ENCODE data around the gene PRKACA.

Gene PRKACA

DNA sequence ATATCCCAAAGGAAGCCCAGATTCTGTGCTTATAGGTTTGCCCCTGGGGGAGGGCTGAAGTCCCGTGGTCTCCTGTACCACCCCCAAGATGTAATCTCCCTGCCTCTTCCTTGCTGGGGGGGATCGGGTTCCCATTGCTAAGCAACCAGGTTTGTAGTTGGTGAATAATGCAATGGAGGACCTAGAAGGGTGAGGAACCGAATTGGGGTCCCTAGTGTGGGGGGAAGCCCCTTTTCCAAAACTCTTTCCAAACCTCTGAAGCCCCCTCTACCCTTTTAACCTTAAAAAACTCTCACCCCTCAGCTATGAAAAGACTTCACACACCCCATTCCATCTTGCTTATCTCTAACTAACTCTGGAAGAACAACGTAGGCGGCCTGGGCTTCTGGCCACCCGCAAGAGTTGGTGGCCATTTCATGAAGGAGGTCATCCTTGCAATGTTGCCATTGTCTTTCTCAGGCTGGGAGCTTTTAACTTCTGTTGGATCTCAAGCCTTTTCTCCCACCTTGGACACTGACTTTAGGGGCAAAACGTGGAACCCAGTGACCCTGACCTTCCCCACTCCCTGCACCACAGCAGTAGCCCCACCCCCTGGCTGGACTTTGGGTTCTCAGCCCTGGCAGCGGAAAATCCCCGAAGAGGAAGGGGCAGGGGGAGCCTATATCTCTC is 56.3 kb downstream of the PRKACA start:
- no peaks in the 10 kb centered on the region for H3K9me3 ChIP-seq (ENCODE audit: insufficient read depth, low read depth, low read length)
- H3K4me3 ChIP-seq (ENCODE audit: low read length): no peak overlapping the region
- peaks cover 27% of the 10 kb centered on the region for H3K27me3 ChIP-seq (ENCODE audit: insufficient read depth, low read length)
- H3K27ac ChIP-seq (ENCODE audit: low read depth, low read length): no peak overlapping the region
- WGBS: 71% methylated on average over 7 of the region's 9 CpGs
- no peak overlapping the region for H3K9ac ChIP-seq (ENCODE audit: low read depth, low read length)
- H3K36me3 ChIP-seq (ENCODE audit: insufficient read depth, low read length): no peaks in the 10 kb centered on the region
- no peaks in the 10 kb centered on the region for H3K4me1 ChIP-seq (ENCODE audit: insufficient read depth, low read length)

DNA sequence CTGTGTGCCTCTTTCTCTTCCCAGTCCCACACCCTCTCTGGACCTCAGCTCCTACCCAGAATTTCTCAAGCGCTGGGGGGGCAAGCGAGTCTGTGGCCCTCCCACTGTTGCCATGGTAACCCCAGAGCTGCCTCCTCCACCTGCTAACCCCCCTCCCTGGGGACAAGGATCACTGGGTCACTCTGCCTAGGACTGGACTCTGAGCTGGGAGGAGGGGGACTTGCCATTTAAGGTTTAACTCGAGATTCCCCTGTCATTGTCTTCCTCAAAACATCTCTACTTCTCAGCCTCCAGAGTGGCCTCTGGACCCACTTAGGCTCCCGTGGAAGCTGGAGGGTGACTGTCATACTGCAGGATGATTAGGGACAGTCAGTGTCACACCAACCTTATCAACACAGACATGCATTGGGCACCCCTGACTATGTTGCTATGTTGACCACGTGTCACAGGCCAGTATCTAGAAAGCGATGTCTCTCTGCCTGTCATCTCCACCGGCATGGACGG is 57.9 kb downstream of the PRKACA start:
- no peaks in the 10 kb centered on the region for H3K4me1 ChIP-seq (ENCODE audit: insufficient read depth, low read length)
- WGBS: 59% methylated on average over 7 of the region's 8 CpGs
- peaks cover 27% of the 10 kb centered on the region for H3K27me3 ChIP-seq (ENCODE audit: insufficient read depth, low read length)
- H3K36me3 ChIP-seq (ENCODE audit: insufficient read depth, low read length): no peaks in the 10 kb centered on the region
- no peaks in the 10 kb centered on the region for H3K9me3 ChIP-seq (ENCODE audit: insufficient read depth, low read depth, low read length)
- H3K4me3 ChIP-seq (ENCODE audit: low read length): no peak overlapping the region
- H3K9ac ChIP-seq (ENCODE audit: low read depth, low read length): no peak overlapping the region
- no peak overlapping the region for H3K27ac ChIP-seq (ENCODE audit: low read depth, low read length)

DNA sequence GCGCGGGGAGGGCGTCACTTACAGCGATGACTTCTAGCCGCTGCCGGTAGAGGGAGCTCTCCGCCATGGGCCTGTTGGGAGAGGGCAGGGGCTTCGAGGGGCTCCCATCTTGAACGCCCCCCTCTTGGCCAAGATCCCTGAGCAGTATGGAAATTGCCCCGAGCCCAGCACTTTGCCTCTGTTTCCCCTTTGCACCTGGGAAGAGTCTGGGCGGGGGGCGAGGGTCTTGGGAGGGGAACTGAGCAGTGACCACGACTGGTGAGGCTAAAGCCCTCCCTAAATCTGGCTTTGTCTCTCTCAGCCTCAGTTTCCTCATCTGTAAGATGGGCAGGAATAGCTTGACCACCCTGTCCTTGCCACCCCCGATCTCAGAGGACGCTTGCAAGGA is 58.5 kb downstream of the PRKACA start:
- H3K4me3 ChIP-seq (ENCODE audit: low read length): no peak overlapping the region
- H3K36me3 ChIP-seq (ENCODE audit: insufficient read depth, low read length): no peaks in the 10 kb centered on the region
- H3K27ac ChIP-seq (ENCODE audit: low read depth, low read length): no peak overlapping the region
- H3K9me3 ChIP-seq (ENCODE audit: insufficient read depth, low read depth, low read length): no peaks in the 10 kb centered on the region
- WGBS: 42% methylated on average over 15 of the region's 15 CpGs
- no peak overlapping the region for H3K9ac ChIP-seq (ENCODE audit: low read depth, low read length)
- H3K4me1 ChIP-seq (ENCODE audit: insufficient read depth, low read length): no peaks in the 10 kb centered on the region
- peaks cover 27% of the 10 kb centered on the region for H3K27me3 ChIP-seq (ENCODE audit: insufficient read depth, low read length)

DNA sequence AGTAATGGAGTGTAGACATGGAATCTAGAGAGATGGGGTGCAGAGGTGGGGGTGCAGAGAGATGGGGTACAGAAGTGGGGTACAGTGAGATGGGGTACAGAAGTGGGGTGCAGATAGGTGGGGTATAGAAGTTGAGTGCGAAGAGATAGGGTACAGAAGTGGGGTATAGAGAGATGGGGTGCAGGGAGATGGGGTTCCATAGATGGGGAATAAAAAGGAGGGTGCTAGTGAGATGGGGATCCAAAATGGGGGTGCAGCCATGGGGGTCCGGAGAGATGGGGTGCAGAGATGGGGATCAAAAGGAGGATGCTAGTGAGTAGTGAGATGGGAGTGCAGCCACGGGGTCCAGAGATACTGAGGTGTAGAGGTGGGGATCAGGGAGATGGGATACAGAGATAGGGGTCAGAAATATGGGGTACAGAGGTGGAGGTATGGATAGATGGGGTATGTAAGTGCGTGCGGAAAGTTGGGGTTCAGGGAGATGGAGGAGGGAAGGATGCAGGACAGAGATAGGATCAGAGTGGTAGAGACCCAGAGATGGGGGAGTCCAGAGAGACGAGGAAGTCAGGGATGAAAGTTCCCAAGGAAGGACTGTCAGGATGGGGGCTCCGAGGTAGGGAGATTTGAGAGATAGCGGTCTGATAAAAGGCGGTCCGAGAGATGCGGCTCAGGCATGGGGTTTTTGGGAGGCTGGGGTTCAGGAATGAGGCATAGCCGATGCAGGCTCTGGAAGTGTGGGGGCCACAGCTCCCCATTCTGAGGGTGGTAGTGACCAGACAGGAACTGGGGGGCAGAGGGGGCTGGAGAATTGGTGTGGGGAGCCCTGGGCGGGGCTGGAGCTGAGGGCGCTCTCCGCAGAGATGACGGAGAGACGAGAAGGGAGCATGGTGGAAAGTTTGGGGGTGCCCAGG is 59.1 kb downstream of the PRKACA start:
- Histone ChIP-seq H3K27ac (ENCODE audit: low read depth, low read length) (no peak overlapping the region), H3K27me3 (ENCODE audit: insufficient read depth, low read length) (peaks cover 27% of the 10 kb centered on the region), H3K36me3 (ENCODE audit: insufficient read depth, low read length) (no peaks in the 10 kb centered on the region), H3K9me3 (ENCODE audit: insufficient read depth, low read depth, low read length) (no peaks in the 10 kb centered on the region), H3K4me3 (ENCODE audit: low read length) (peak overlapping the region; percentile 64), H3K9ac (ENCODE audit: low read depth, low read length) (no peak overlapping the region), H3K4me1 (ENCODE audit: insufficient read depth, low read length) (no peaks in the 10 kb centered on the region)
- 57% methylated on average over 17 of the region's 17 CpGs for WGBS

DNA sequence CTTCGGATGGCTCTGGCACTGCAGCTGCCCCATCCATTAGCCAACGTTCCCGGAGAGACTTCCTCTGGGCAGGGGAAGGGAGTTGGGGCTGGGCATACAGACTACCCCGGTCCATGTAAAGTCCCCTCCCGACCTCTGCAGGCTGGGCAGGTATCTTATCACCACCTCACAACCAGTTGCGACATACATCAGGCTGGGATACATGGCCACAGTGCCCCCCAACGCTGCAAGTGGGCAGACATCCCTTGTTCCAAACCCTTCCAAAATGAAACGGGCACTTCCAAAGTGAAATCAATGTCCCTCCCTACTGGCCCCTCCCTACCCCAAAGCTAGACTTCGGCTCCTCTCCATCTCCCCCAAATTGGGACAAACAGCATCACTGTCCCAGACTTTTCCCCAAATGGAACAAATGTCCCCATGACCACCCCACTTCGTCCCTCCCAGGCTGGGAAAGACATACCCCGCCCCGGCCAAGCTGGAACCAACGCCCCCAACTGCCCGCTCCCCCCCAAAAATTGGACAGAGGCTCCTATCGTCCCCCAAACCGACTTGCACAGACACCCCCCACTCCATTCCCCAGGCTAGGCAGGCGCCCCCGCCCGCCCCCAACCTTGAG is 60.7 kb downstream of the PRKACA start:
- no peaks in the 10 kb centered on the region for H3K36me3 ChIP-seq (ENCODE audit: insufficient read depth, low read length)
- no peak overlapping the region for H3K27ac ChIP-seq (ENCODE audit: low read depth, low read length)
- H3K9ac ChIP-seq (ENCODE audit: low read depth, low read length): peak overlapping the region; percentile 47; the same call in 1 of the 2 replicates
- H3K4me3 ChIP-seq (ENCODE audit: low read length): peak overlapping the region; percentile 64
- no peaks in the 10 kb centered on the region for H3K4me1 ChIP-seq (ENCODE audit: insufficient read depth, low read length)
- H3K27me3 ChIP-seq (ENCODE audit: insufficient read depth, low read length): peaks cover 27% of the 10 kb centered on the region
- no peaks in the 10 kb centered on the region for H3K9me3 ChIP-seq (ENCODE audit: insufficient read depth, low read depth, low read length)
- 25% methylated on average over 19 of the region's 19 CpGs for WGBS

DNA sequence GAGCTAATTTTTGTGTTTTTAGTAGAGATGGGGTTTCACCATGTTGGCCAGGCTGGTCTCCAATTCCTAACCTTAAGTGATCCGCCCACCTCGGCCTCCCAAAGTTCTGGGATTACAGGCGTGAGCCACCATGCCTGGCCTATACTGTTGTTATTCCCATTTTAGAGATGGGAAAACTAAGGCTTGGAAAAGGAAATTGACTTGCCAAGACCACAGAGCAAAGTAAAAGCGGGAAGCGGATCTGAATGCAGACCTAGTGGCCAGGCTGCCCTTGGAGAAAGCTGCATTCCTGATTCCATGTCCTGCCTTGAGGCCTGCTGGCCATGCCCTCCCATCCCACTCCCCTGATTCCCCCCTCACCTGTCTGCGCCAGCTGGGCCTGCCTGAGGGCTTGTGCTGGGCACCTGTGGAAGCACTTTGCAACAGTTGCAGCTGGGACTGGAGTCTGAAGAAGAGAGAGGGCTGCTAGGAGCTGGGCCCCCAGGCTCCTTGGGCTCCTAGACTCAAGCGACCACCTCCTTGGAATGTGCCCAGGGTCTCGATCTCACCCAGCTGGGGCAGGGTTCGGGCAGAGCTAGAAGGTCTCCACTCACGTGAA is 61.4 kb downstream of the PRKACA start:
- Histone ChIP-seq H3K36me3 (ENCODE audit: insufficient read depth, low read length) (no peaks in the 10 kb centered on the region), H3K9me3 (ENCODE audit: insufficient read depth, low read depth, low read length) (no peaks in the 10 kb centered on the region), H3K27ac (ENCODE audit: low read depth, low read length) (no peak overlapping the region), H3K9ac (ENCODE audit: low read depth, low read length) (no peak overlapping the region), H3K4me3 (ENCODE audit: low read length) (peak overlapping the region; percentile 64; the same call in 1 of the 2 replicates), H3K4me1 (ENCODE audit: insufficient read depth, low read length) (no peaks in the 10 kb centered on the region), H3K27me3 (ENCODE audit: insufficient read depth, low read length) (peaks cover 27% of the 10 kb centered on the region)
- 91% methylated on average over 10 of the region's 10 CpGs for WGBS

DNA sequence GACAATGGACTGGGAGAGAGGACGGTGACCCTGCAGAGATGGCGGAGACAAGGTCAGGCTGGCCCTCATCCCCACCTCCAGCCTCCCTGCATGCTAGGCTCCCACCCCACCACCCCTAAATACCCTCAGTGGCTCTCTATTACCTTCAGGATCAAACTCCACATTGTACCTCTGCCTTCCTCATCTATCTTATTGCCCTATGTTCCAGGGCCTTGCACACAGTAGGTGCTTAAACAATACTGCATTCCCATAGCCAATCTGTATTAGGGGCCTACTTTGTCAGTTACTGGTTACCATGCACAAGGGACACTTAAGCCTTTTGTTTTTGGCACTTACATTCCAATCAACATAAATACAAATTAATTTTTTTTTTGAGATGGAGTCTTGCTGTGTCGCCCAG is 62.2 kb downstream of the PRKACA start:
- Histone ChIP-seq H3K36me3 (ENCODE audit: insufficient read depth, low read length) (no peaks in the 10 kb centered on the region), H3K4me3 (ENCODE audit: low read length) (no peak overlapping the region), H3K27ac (ENCODE audit: low read depth, low read length) (no peak overlapping the region), H3K27me3 (ENCODE audit: insufficient read depth, low read length) (peaks cover 27% of the 10 kb centered on the region), H3K9me3 (ENCODE audit: insufficient read depth, low read depth, low read length) (no peaks in the 10 kb centered on the region), H3K4me1 (ENCODE audit: insufficient read depth, low read length) (no peaks in the 10 kb centered on the region), H3K9ac (ENCODE audit: low read depth, low read length) (no peak overlapping the region)
- WGBS: 95% methylated on average over 3 of the region's 3 CpGs

DNA sequence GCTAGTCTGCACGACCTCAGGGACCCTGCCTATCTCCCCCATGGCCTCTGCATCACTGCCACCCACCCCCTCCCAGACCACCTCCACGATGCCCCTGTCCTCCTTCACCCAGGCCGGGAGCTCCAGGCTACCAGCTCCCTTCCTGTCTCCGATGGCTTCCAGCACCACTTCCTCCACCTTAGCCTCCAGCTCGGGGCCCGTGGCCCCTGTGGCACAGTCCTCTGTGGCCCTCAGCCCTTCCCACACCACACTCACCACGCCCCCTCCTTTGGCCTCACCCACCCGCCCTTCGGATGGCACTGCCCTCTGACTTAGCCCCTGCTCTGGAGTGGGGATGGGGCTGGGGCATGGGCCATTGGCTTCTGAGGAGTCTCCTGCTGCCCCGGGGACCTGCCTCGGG is 62.8 kb downstream of the PRKACA start:
- Histone ChIP-seq H3K36me3 (ENCODE audit: insufficient read depth, low read length) (no peaks in the 10 kb centered on the region), H3K27ac (ENCODE audit: low read depth, low read length) (no peak overlapping the region), H3K4me3 (ENCODE audit: low read length) (no peak overlapping the region), H3K9ac (ENCODE audit: low read depth, low read length) (no peak overlapping the region), H3K9me3 (ENCODE audit: insufficient read depth, low read depth, low read length) (no peaks in the 10 kb centered on the region), H3K4me1 (ENCODE audit: insufficient read depth, low read length) (no peaks in the 10 kb centered on the region), H3K27me3 (ENCODE audit: insufficient read depth, low read length) (peaks cover 24% of the 10 kb centered on the region)
- WGBS: 79% methylated on average over 10 of the region's 11 CpGs

DNA sequence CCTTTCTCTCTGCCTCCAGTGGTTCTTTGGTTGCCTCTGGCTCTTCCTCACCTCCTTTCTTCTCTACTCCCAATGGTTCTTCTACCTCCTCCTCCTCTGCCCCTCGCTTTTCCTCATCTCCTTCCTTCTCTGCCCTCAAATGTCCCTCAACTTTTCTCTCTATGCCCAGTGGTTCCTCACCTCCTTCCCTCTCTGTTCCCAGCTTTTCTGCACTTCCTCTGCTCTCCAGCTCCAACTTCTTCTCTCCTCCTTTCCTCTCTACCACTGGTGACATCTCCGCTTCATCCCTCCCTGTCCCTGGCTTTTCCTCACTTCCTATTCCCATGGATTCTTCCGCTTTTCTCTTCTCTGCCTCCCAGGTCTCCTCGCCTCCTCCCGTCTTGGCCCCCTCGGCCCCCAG is 63.5 kb downstream of the PRKACA start:
- no peak overlapping the region for H3K27ac ChIP-seq (ENCODE audit: low read depth, low read length)
- no peak overlapping the region for H3K4me3 ChIP-seq (ENCODE audit: low read length)
- H3K27me3 ChIP-seq (ENCODE audit: insufficient read depth, low read length): peaks cover 18% of the 10 kb centered on the region
- H3K9me3 ChIP-seq (ENCODE audit: insufficient read depth, low read depth, low read length): no peaks in the 10 kb centered on the region
- no peak overlapping the region for H3K9ac ChIP-seq (ENCODE audit: low read depth, low read length)
- 91% methylated on average over 6 of the region's 6 CpGs for WGBS
- H3K36me3 ChIP-seq (ENCODE audit: insufficient read depth, low read length): no peaks in the 10 kb centered on the region
- H3K4me1 ChIP-seq (ENCODE audit: insufficient read depth, low read length): no peaks in the 10 kb centered on the region

DNA sequence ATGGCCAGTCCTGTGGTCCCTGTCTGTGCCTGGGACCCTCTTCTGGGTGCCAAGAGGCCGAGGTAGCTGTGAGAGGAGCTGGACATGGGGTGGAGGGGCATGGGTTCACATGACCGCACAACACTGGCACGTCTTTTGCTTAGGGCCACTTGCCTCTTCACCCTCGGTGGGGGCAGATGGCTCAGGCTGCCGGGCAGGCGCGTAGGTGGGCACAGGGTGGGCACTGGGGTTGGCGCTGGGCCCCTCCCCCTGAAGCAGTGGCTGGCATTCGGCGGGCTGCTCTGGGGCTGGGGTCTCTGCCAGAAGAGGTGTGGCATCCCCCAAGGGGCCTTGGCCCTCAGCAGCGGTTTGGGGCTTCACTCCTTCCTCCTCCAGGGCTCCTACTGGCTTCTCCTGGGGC is 64.1 kb downstream of the PRKACA start:
- Histone ChIP-seq H3K9me3 (ENCODE audit: insufficient read depth, low read depth, low read length) (no peaks in the 10 kb centered on the region), H3K4me3 (ENCODE audit: low read length) (no peak overlapping the region), H3K27me3 (ENCODE audit: insufficient read depth, low read length) (peaks cover 12% of the 10 kb centered on the region), H3K36me3 (ENCODE audit: insufficient read depth, low read length) (no peaks in the 10 kb centered on the region), H3K4me1 (ENCODE audit: insufficient read depth, low read length) (no peaks in the 10 kb centered on the region), H3K9ac (ENCODE audit: low read depth, low read length) (no peak overlapping the region), H3K27ac (ENCODE audit: low read depth, low read length) (no peak overlapping the region)
- 93% methylated on average over 11 of the region's 11 CpGs for WGBS

DNA sequence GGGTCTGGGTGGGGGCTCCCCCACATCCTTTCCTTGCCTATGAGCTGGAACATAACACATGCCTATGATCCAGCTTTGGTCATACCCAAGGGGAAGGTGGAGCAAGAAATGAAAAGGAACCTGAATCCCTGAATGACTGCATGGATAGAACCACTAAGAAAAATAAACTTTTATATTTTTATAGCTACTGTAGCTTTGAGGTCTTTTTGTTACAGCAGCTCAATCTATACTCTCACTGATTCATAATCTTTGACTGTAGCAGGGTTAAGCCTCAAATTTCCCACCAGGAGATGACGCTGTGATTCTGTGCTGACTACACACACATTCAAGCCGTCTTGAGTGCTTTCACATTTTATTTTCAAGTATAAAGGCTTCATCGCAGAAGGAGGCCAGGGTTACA is 64.5 kb downstream of the PRKACA start:
- Histone ChIP-seq H3K4me3 (ENCODE audit: low read length) (no peak overlapping the region), H3K36me3 (ENCODE audit: insufficient read depth, low read length) (no peaks in the 10 kb centered on the region), H3K27me3 (ENCODE audit: insufficient read depth, low read length) (peaks cover 7% of the 10 kb centered on the region), H3K9me3 (ENCODE audit: insufficient read depth, low read depth, low read length) (0 out of 2 replicates have a peak, but pooled peaks cover 3% of the 10 kb centered on the region), H3K9ac (ENCODE audit: low read depth, low read length) (no peak overlapping the region), H3K4me1 (ENCODE audit: insufficient read depth, low read length) (no peaks in the 10 kb centered on the region), H3K27ac (ENCODE audit: low read depth, low read length) (no peak overlapping the region)
- 93% methylated on average over 3 of the region's 3 CpGs for WGBS

All from HUES64 (cell line).